ENCODE data around the gene FCGR1A. TPM values are rescaled to one million over a fixed set of nuclear protein-coding genes. Genes with fewer than 3 reads are reported as not detected.
"Not testable (repeated sequence)": the region's sequence is repeated elsewhere in the genome, so short reads cannot be mapped to it uniquely, and the experiment has no call there.

Gene FCGR1A
- total RNA-seq, 1 experiment from 2014 or later, result not detected

- not testable (repeated sequence) for DNase-seq (ENCODE audit: low read depth)
Observed at GRCh38 chr1:149777084-149777483, 5.4 kb upstream of the FCGR1A start.

GRCh38 chr1:149778313-149778712, 4.2 kb upstream of the FCGR1A start:
- not testable (repeated sequence) for DNase-seq (ENCODE audit: low read depth)

GRCh38 chr1:149781413-149781984, 995 bp upstream of the FCGR1A start:
- not testable (repeated sequence) for DNase-seq (ENCODE audit: low read depth)

GRCh38 chr1:149783289-149783688, 795 bp downstream of the FCGR1A start:
- not testable (repeated sequence) for DNase-seq (ENCODE audit: low read depth)

GRCh38 chr1:149783868-149784267, 1.4 kb downstream of the FCGR1A start:
- not testable (repeated sequence) for DNase-seq (ENCODE audit: low read depth)

GRCh38 chr1:149787688-149788451, 5.4 kb downstream of the FCGR1A start:
- DNase-seq (ENCODE audit: low read depth), result not testable (repeated sequence)

GRCh38 chr1:149792502-149792901, 10.0 kb downstream of the FCGR1A start:
- peak; percentile 14 for DNase-seq (ENCODE audit: low read depth)

- DNase-seq (ENCODE audit: low read depth), result peak; percentile 23
Observed at GRCh38 chr1:149792912-149793515, 10.5 kb downstream of the FCGR1A start.

- not testable (repeated sequence) for DNase-seq (ENCODE audit: low read depth)
Observed at GRCh38 chr1:149793885-149794284, 11.4 kb downstream of the FCGR1A start.

GRCh38 chr1:149801628-149802027, 19.1 kb downstream of the FCGR1A start:
- DNase-seq (ENCODE audit: low read depth), result not testable (repeated sequence)

GRCh38 chr1:149804417-149805080, 22.1 kb downstream of the FCGR1A start:
- not testable (repeated sequence) for DNase-seq (ENCODE audit: low read depth)

- DNase-seq (ENCODE audit: low read depth), result not testable (repeated sequence)
Observed at GRCh38 chr1:149810697-149811405, 28.4 kb downstream of the FCGR1A start.

GRCh38 chr1:149811514-149811889, 29.0 kb downstream of the FCGR1A start:
- DNase-seq (ENCODE audit: low read depth), result peak; percentile 15

GRCh38 chr1:149811890-149812829, 29.7 kb downstream of the FCGR1A start:
- DNase-seq (ENCODE audit: low read depth), result peak; percentile 94

GRCh38 chr1:149812893-149813801, 30.7 kb downstream of the FCGR1A start:
- DNase-seq (ENCODE audit: low read depth), result peak; percentile 78

- not testable (repeated sequence) for DNase-seq (ENCODE audit: low read depth)
Observed at GRCh38 chr1:149820387-149820786, 37.9 kb downstream of the FCGR1A start.

- DNase-seq (ENCODE audit: low read depth), result not testable (repeated sequence)
Observed at GRCh38 chr1:149826555-149826954, 44.1 kb downstream of the FCGR1A start.

GRCh38 chr1:149831764-149832315, 49.3 kb downstream of the FCGR1A start:
- not testable (repeated sequence) for DNase-seq (ENCODE audit: low read depth)
